ENCODE data around the gene CDC14B.
"Not testable (repeated sequence)": the region's sequence is repeated elsewhere in the genome, so short reads cannot be mapped to it uniquely, and the experiment has no call there.

The CDC14B gene

DNA sequence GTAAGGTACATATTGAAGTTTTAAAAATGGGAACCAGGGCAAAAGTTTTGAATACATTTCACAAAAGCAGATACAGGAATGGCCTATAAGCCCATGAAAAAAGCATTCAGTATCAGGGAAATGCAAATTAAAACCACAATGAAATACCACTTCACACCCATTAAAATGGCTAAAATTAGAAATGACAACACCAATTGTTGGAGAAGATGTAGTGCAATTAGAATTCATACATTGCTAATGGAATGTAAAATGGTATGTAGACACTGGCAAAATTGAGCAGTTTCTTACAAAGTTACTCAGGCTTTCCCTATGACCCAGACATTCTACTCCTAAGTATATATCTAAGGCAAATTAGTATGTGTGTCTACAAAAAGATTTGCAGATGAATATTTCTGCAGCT is 34.2 kb downstream of the CDC14B start:
- no peaks in the 10 kb centered on the region for H4K20me1 ChIP-seq (ENCODE audit: low read depth, low read length)
- no peak overlapping the region for H3K4me2 ChIP-seq (ENCODE audit: low read depth, low read length, poor library complexity, severe bottlenecking)
- H2AFZ ChIP-seq (ENCODE audit: low read depth, low read length, severe bottlenecking), result no peak overlapping the region
- H3K9ac ChIP-seq (ENCODE audit: low read length), result no peak overlapping the region
- H3F3A ChIP-seq (ENCODE audit: insufficient read depth), result no peaks in the 10 kb centered on the region
- H3K36me3 ChIP-seq (ENCODE audit: low read length), result no peaks in the 10 kb centered on the region
- H3K9me3 ChIP-seq (ENCODE audit: insufficient read depth, low read length), result no peaks in the 10 kb centered on the region
- H3K4me3 ChIP-seq (ENCODE audit: insufficient read depth, low read length, poor library complexity, severe bottlenecking), result no peak overlapping the region
- no peak overlapping the region for H3K27ac ChIP-seq (ENCODE audit: low read depth, low read length)
- no peaks in the 10 kb centered on the region for H3K9me2 ChIP-seq (replicated peaks; ENCODE audit: insufficient read depth, low read length)
- no peaks in the 10 kb centered on the region for H3K79me2 ChIP-seq (ENCODE audit: insufficient read depth, low read length)
- TF ChIP-seq CTCF (IDR thresholded peaks at IDR 0.05; ENCODE audit: insufficient read depth, low read length, poor library complexity, severe bottlenecking), result no peak
- no peak for TF ChIP-seq EZH2phosphoT487 (conservative IDR thresholded peaks at IDR 0.05; ENCODE audit: low read length)
- H3K27me3 ChIP-seq (ENCODE audit: low read length), result no peaks in the 10 kb centered on the region

DNA sequence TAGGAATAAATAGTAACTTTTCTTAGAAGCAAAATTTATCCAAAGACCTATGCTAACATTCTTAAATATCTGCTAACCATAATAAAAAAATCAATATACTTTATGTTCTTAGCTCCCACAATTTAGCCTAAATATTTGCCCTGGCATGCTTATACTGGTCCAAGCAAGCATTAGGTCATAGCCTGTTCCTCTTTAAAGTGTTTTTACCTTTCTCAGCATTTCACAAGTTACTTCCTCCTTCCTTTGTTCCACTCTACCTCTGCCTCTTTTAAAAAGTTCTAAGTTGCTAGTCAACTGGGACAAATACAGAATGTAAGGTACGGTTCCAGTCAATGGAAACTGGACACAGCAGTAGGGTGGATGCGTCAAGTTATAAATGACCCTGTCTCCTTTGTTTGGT is 37.4 kb downstream of the CDC14B start:
- not testable (repeated sequence) for H3K27ac ChIP-seq (ENCODE audit: low read depth, low read length); H3K4me2 ChIP-seq (ENCODE audit: low read depth, low read length, poor library complexity, severe bottlenecking)

GRCh38 chr9:96581786-96582185 is 37.9 kb downstream of the CDC14B start:
- Histone ChIP-seq H3K27me3 (ENCODE audit: low read length) (no peaks in the 10 kb centered on the region), H3K9me3 (ENCODE audit: insufficient read depth, low read length) (no peaks in the 10 kb centered on the region), H3F3A (ENCODE audit: insufficient read depth) (no peaks in the 10 kb centered on the region), H3K4me2 (ENCODE audit: low read depth, low read length, poor library complexity, severe bottlenecking) (no peak overlapping the region), H4K20me1 (ENCODE audit: low read depth, low read length) (no peaks in the 10 kb centered on the region), H3K4me3 (ENCODE audit: insufficient read depth, low read length, poor library complexity, severe bottlenecking) (no peak overlapping the region), H3K9ac (ENCODE audit: low read length) (no peak overlapping the region), H3K36me3 (ENCODE audit: low read length) (no peaks in the 10 kb centered on the region), H3K27ac (ENCODE audit: low read depth, low read length) (no peak overlapping the region), H3K79me2 (ENCODE audit: insufficient read depth, low read length) (no peaks in the 10 kb centered on the region), H3K9me2 (replicated peaks; ENCODE audit: insufficient read depth, low read length) (no peaks in the 10 kb centered on the region), H2AFZ (ENCODE audit: low read depth, low read length, severe bottlenecking) (no peak overlapping the region)
- TF ChIP-seq CTCF (IDR thresholded peaks at IDR 0.05; ENCODE audit: insufficient read depth, low read length, poor library complexity, severe bottlenecking) (no peak), EZH2phosphoT487 (conservative IDR thresholded peaks at IDR 0.05; ENCODE audit: low read length) (no peak)

More for the DNA sequence above, 37.4 kb downstream of the CDC14B start:
- not testable (repeated sequence) for H3K4me3 ChIP-seq (ENCODE audit: insufficient read depth, low read length, poor library complexity, severe bottlenecking); H3K9me3 ChIP-seq (ENCODE audit: insufficient read depth, low read length); H4K20me1 ChIP-seq (ENCODE audit: low read depth, low read length); H2AFZ ChIP-seq (ENCODE audit: low read depth, low read length, severe bottlenecking); H3F3A ChIP-seq (ENCODE audit: insufficient read depth); H3K36me3 ChIP-seq (ENCODE audit: low read length); H3K79me2 ChIP-seq (ENCODE audit: insufficient read depth, low read length); H3K9me2 ChIP-seq (replicated peaks; ENCODE audit: insufficient read depth, low read length); H3K9ac ChIP-seq (ENCODE audit: low read length); H3K27me3 ChIP-seq (ENCODE audit: low read length)

GRCh38 chr9:96581301-96581700 is 38.3 kb downstream of the CDC14B start:
- Histone ChIP-seq H3F3A (ENCODE audit: insufficient read depth) (no peaks in the 10 kb centered on the region), H3K4me2 (ENCODE audit: low read depth, low read length, poor library complexity, severe bottlenecking) (no peak overlapping the region), H2AFZ (ENCODE audit: low read depth, low read length, severe bottlenecking) (no peak overlapping the region), H3K36me3 (ENCODE audit: low read length) (no peaks in the 10 kb centered on the region), H3K27me3 (ENCODE audit: low read length) (no peaks in the 10 kb centered on the region), H3K9me3 (ENCODE audit: insufficient read depth, low read length) (no peaks in the 10 kb centered on the region), H3K9ac (ENCODE audit: low read length) (no peak overlapping the region), H3K27ac (ENCODE audit: low read depth, low read length) (no peak overlapping the region), H3K9me2 (replicated peaks; ENCODE audit: insufficient read depth, low read length) (no peaks in the 10 kb centered on the region), H3K4me3 (ENCODE audit: insufficient read depth, low read length, poor library complexity, severe bottlenecking) (no peak overlapping the region), H4K20me1 (ENCODE audit: low read depth, low read length) (no peaks in the 10 kb centered on the region), H3K79me2 (ENCODE audit: insufficient read depth, low read length) (no peaks in the 10 kb centered on the region)
- no peak for TF ChIP-seq CTCF (IDR thresholded peaks at IDR 0.05; ENCODE audit: insufficient read depth, low read length, poor library complexity, severe bottlenecking)
- no peak for TF ChIP-seq EZH2phosphoT487 (conservative IDR thresholded peaks at IDR 0.05; ENCODE audit: low read length)
